IMR-90 (cell line): ENCODE data around the gene LTBP1. TPM values are rescaled to one million over a fixed set of nuclear protein-coding genes. Genes with fewer than 3 reads are reported as not detected.

Experiments
- ATAC-seq: fragments of 200-7000 bp; cut with Tn5 transposase; 2 replicates; pipeline ENCODE4 v1.9.1; 2020; ENCODE audit warnings: low read depth, mild to moderate bottlenecking, moderate library complexity
- BruUV-seq: library from RNA; stranded (reverse); fragments of 400-500 nt; replicated peaks from 2 replicates; lab custom pipeline; 2021; lab: Mats Ljungman, UMichigan
- CTCF ChIA-PET: fragments of 300-600 bp; formaldehyde crosslinking; extraction: SDS; loops from one replicate; lab custom pipeline; 2021; ENCODE audit warnings: antibody characterized with exemption; lab: Yijun Ruan, JAX
- POLR2A ChIA-PET: fragments of 300-600 bp; sonication (Branson Sonifier 250); formaldehyde crosslinking; loops from one replicate; lab custom pipeline; 2022; ENCODE audit warnings: antibody characterized with exemption; ENCODE audit not compliant: unreplicated experiment; lab: Charles Lee
- DNase-seq: peaks from one replicate; pipeline ENCODE4 v3.0.0; 2013
- H2AFZ ChIP-seq: replicated peaks from 2 replicates; pipeline ENCODE3; 2013; ENCODE audit warnings: low read length, mild to moderate bottlenecking; ENCODE audit not compliant: poor library complexity
- H2AK5ac ChIP-seq: 2 replicates; pipeline ENCODE4 v1.6.1; 2013; ENCODE audit warnings: low read depth, low read length, inconsistent platforms
- H2AK9ac ChIP-seq: replicated peaks from 2 replicates; pipeline ENCODE3; 2013; ENCODE audit warnings: mild to moderate bottlenecking, low read depth, low read length, moderate library complexity; ENCODE audit not compliant: poor library complexity
- H2BK120ac ChIP-seq: 2 replicates; pipeline ENCODE4 v1.6.1; 2013; ENCODE audit warnings: low read depth, low read length, inconsistent platforms
- H2BK15ac ChIP-seq: 3 replicates; pipeline ENCODE4 v1.6.1; 2013; ENCODE audit warnings: low read depth, low read length, inconsistent platforms
- H2BK20ac ChIP-seq: 2 replicates; pipeline ENCODE4 v1.6.1; 2013; ENCODE audit warnings: low read depth, mild to moderate bottlenecking, inconsistent platforms, low read length, moderate library complexity
- H2BK5ac ChIP-seq: 2 replicates; pipeline ENCODE4 v1.6.1; 2013; ENCODE audit warnings: mild to moderate bottlenecking, low read depth, low read length, inconsistent platforms; ENCODE audit not compliant: poor library complexity, severe bottlenecking
- H3K14ac ChIP-seq: replicated peaks from 2 replicates; pipeline ENCODE4 v1.6.1; 2013; ENCODE audit warnings: low read depth, low read length, inconsistent platforms
- H3K18ac ChIP-seq: 2 replicates; pipeline ENCODE4 v1.6.1; 2013; ENCODE audit warnings: low read depth, low read length, control low read depth
- H3K23ac ChIP-seq: 2 replicates; pipeline ENCODE4 v1.6.1; 2013; ENCODE audit warnings: low read depth, low read length, inconsistent platforms
- H3K27ac ChIP-seq: 2 replicates; pipeline ENCODE4 v1.5.1; 2013; ENCODE audit warnings: mild to moderate bottlenecking, control low read depth, low read length; ENCODE audit not compliant: insufficient read depth
- H3K27me3 ChIP-seq: 2 replicates; pipeline ENCODE4 v1.6.1; 2013; ENCODE audit warnings: low read length; ENCODE audit not compliant: control insufficient read depth, insufficient read depth
- H3K36me3 ChIP-seq: 2 replicates; pipeline ENCODE4 v1.6.1; 2013; ENCODE audit warnings: low read length, mixed read lengths; ENCODE audit not compliant: control insufficient read depth, insufficient read depth
- H3K4ac ChIP-seq: 2 replicates; pipeline ENCODE4 v1.6.1; 2013; ENCODE audit warnings: low read depth, low read length, inconsistent platforms
- H3K4me1 ChIP-seq: 2 replicates; pipeline ENCODE4 v1.6.1; 2013; ENCODE audit warnings: low read length, mixed read lengths; ENCODE audit not compliant: control insufficient read depth, insufficient read depth
- H3K4me2 ChIP-seq: 2 replicates; pipeline ENCODE4 v1.6.1; 2013; ENCODE audit warnings: low read depth, mild to moderate bottlenecking, control low read depth, low read length, moderate library complexity
- H3K4me3 ChIP-seq: 2 replicates; pipeline ENCODE4 v1.5.1; 2013; ENCODE audit warnings: low read depth, mild to moderate bottlenecking, control low read depth, low read length, moderate library complexity; ENCODE audit not compliant: insufficient read depth
- H3K56ac ChIP-seq: 2 replicates; pipeline ENCODE4 v1.6.1; 2013; ENCODE audit warnings: low read length, inconsistent platforms; ENCODE audit not compliant: insufficient read depth; ENCODE audit errors: extremely low read depth
- H3K79me1 ChIP-seq, 2 experiments: 2 replicates each; pipeline ENCODE4 v1.6.1; 2013; ENCODE audit warnings: low read length in 2 of 2, inconsistent platforms in 1 of 2, low read depth in 1 of 2
- H3K9ac ChIP-seq: 2 replicates; pipeline ENCODE4 v1.6.1; 2013; ENCODE audit warnings: low read depth, low read length, control low read depth
- H3K9me1 ChIP-seq: 2 replicates; pipeline ENCODE4 v1.6.1; 2013; ENCODE audit warnings: low read length, inconsistent platforms; ENCODE audit not compliant: insufficient read depth
- H3K9me3 ChIP-seq: 2 replicates; pipeline ENCODE4 v1.6.1; 2013; ENCODE audit warnings: low read length; ENCODE audit not compliant: control insufficient read depth, insufficient read depth
- H4K20me1 ChIP-seq: 2 replicates; pipeline ENCODE4 v1.6.1; 2013; ENCODE audit warnings: low read length, inconsistent platforms; ENCODE audit not compliant: insufficient read depth
- H4K5ac ChIP-seq: 2 replicates; pipeline ENCODE4 v1.6.1; 2013; ENCODE audit warnings: mild to moderate bottlenecking, low read depth, low read length, control low read depth
- H4K8ac ChIP-seq, 2 experiments: 2 replicates each; pipeline ENCODE4 v1.6.1; 2013; ENCODE audit warnings: low read depth in 2 of 2, low read length in 2 of 2, control low read depth in 1 of 2, inconsistent platforms in 1 of 2
- H4K91ac ChIP-seq: 2 replicates; pipeline ENCODE4 v1.6.1; 2013; ENCODE audit warnings: low read depth, low read length, inconsistent platforms; ENCODE audit not compliant: insufficient read depth
- BHLHE40 ChIP-seq: fragments of 150-350 bp; IDR thresholded peaks from 2 replicates; pipeline ENCODE4 v1.6.1; 2016; ENCODE audit warnings: mild to moderate bottlenecking, low read depth, low read length
- CEBPB ChIP-seq: IDR thresholded peaks from 2 replicates; pipeline ENCODE4 v1.6.1; 2012; ENCODE audit warnings: low read depth, low read length, improper control_type of control experiment
- CHD1 ChIP-seq: IDR thresholded peaks from 2 replicates; pipeline ENCODE4 v1.6.1; 2012; ENCODE audit warnings: low read depth, low read length, improper control_type of control experiment
- FOS ChIP-seq: fragments of 150-350 bp; IDR thresholded peaks from 2 replicates; pipeline ENCODE4 v1.6.1; 2016; ENCODE audit warnings: low read depth, low read length
- MAFK ChIP-seq: IDR thresholded peaks from 2 replicates; pipeline ENCODE4 v1.6.1; 2012; ENCODE audit warnings: low read depth, low read length, improper control_type of control experiment
- MAZ ChIP-seq: IDR thresholded peaks from 2 replicates; pipeline ENCODE4 v1.6.1; 2012; ENCODE audit warnings: low read depth, mild to moderate bottlenecking, low read length, improper control_type of control experiment, moderate library complexity, borderline replicate concordance
- MXI1 ChIP-seq: IDR thresholded peaks from 2 replicates; pipeline ENCODE4 v1.6.1; 2012; ENCODE audit warnings: low read depth, mild to moderate bottlenecking, low read length, moderate library complexity, borderline replicate concordance
- NFE2L2 ChIP-seq: fragments of 150-350 bp; IDR thresholded peaks from 2 replicates; pipeline ENCODE4 v1.6.1; 2016; ENCODE audit warnings: low read depth, mild to moderate bottlenecking, low read length
- POLR2A ChIP-seq: IDR thresholded peaks from 2 replicates; pipeline ENCODE4 v1.6.1; 2012; ENCODE audit warnings: mild to moderate bottlenecking, low read depth, low read length
- RAD21 ChIP-seq: IDR thresholded peaks from 2 replicates; pipeline ENCODE4 v1.6.1; 2012; ENCODE audit warnings: low read length, improper control_type of control experiment
- RCOR1 ChIP-seq: IDR thresholded peaks from 2 replicates; pipeline ENCODE4 v1.6.1; 2012; ENCODE audit warnings: mild to moderate bottlenecking, low read length, improper control_type of control experiment; ENCODE audit not compliant: insufficient replicate concordance
- RFX5 ChIP-seq: IDR thresholded peaks from 2 replicates; pipeline ENCODE4 v1.8.0; 2012; ENCODE audit warnings: low read depth, mild to moderate bottlenecking, low read length, moderate library complexity
- SMC3 ChIP-seq: fragments of 150-350 bp; IDR thresholded peaks from 2 replicates; pipeline ENCODE4 v1.6.1; 2016; ENCODE audit warnings: low read depth, mild to moderate bottlenecking, antibody characterized with exemption, low read length, moderate library complexity
- USF2 ChIP-seq: fragments of 150-350 bp; IDR thresholded peaks from 2 replicates; pipeline ENCODE4 v1.6.1; 2017; ENCODE audit warnings: mild to moderate bottlenecking, antibody characterized with exemption, low read length, low read depth
- WGBS, 2 experiments: methylation state at CpG; one replicate each; pipeline versions ENCODE4 v1.1.5 to v1.1.7; 2013; ENCODE audit warnings: missing lambda C conversion rate in 2 of 2; ENCODE audit not compliant: insufficient read length in 1 of 2; ENCODE audit errors: extremely low coverage in 2 of 2; 5-methylcytosine and 5-hydroxymethylcytosine counted together
- dilution Hi-C: fragments of 300-500 bp; cut with HindIII; formaldehyde crosslinking; loops from one replicate; pipeline ENCODE4 v1.14.3; 2018; ENCODE audit warnings: low sequenced_read_pairs; ENCODE audit not compliant: unreplicated experiment
- in situ Hi-C: fragments of 300-500 bp; cut with MboI; formaldehyde crosslinking; loops from 3 replicates; pipeline ENCODE4 v1.14.3; 2019; ENCODE audit warnings: low sequenced_read_pairs, inconsistent platforms, mixed read lengths
- intact Hi-C: fragments of 100-400 bp; cut with micrococcal nuclease; formaldehyde crosslinking; loops from 2 replicates; pipeline ENCODE4 v1.10.0; 2022
- polyA plus RNA-seq, 3 experiments: library from polyadenylated mRNA; depleted of rRNA; stranded (reverse); fragments of >200 nt; gene quantifications; 2 replicates each; pipeline ENCODE4 v1.2.3, GENCODE V29; 2012; ENCODE audit warnings: low replicate concordance in 1 of 3
- total RNA-seq: library from RNA; depleted of rRNA; stranded (reverse); fragments of >200 nt; gene quantifications from 2 replicates; pipeline ENCODE4 v1.2.3, GENCODE V29; 2012
- TF ChIP-seq, protein P1 (sequence below): fragments of 150-350 bp; IDR thresholded peaks from 2 replicates; pipeline ENCODE4 v1.6.1; 2016; ENCODE audit warnings: low read depth, mild to moderate bottlenecking, low read length, moderate library complexity, borderline replicate concordance

The LTBP1 gene
- total and polyA plus RNA-seq, 2 of the 4 experiments (the other 2 are of a cell fraction), result 235 to 326 TPM

DNA sequence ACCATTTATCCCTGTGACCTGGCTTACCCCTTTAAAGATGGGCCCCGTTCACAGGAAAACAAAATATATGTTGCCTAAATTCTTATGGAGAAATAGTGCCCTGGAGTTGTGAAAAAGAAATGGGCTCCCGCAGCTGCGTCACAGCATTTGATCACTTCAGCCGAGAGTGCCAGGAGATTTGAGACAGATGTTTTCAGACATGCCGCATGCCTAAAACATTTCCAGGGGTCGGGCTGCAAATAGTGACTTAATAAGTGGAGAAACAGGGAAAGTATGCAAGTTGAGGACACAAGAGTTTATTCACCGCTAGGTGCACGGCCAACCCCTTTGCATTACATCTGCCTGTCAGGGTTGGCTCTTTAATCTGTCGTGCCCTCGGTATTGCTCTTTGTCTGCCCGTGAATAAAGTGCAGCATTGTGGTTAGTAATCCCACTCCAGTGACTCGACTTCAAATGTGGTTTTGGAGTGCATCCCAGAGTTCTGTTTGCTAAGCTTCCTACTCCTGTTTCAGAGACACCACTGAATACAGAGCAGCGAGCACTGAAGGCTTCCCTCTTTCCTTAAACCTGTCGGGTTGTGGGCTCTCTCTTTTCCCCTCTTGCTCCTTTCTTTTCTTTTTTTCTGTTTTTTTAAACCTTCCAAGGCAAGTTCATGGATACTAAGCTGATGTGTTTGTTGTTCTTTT lies 187.5 kb downstream of the LTBP1 start:
- BruUV-seq, result no TSS peak
- peak overlapping the region; percentile 99 for H4K91ac ChIP-seq
- H3K4me1 ChIP-seq, result peaks cover 20% of the 10 kb centered on the region
- in situ Hi-C loops, result loop anchor here (10.0 kb wide), 1 partner anchor 189 kb away; the partner anchor contains the start of gene LTBP1
- H3K27me3 ChIP-seq, result no peaks in the 10 kb centered on the region
- peak overlapping the region; percentile 92 for H3K9ac ChIP-seq
- POLR2A ChIA-PET, result no interaction called here
- H2BK20ac ChIP-seq, result peak overlapping the region; percentile 93
- H3K4ac ChIP-seq, result peak overlapping the region; percentile 99
- H3K56ac ChIP-seq, result peak overlapping the region; percentile 91
- peak overlapping the region; percentile 99 for H2BK120ac ChIP-seq
- peaks cover 4% of the 10 kb centered on the region; the same call in 1 of the 2 replicates for H4K20me1 ChIP-seq
- peak overlapping the region; percentile 74 for H3K4me3 ChIP-seq
- DNase-seq (peak; percentile 99), ATAC-seq (peak; percentile 79)
- peaks cover 20 to 54% of the 10 kb centered on the region in 2 experiments for H3K79me1 ChIP-seq
- peak overlapping the region; percentile 97 for H2BK5ac ChIP-seq
- H3K9me1 ChIP-seq, result peaks cover 16% of the 10 kb centered on the region
- H2AK5ac ChIP-seq, result peak overlapping the region; percentile 97
- peak overlapping the region; percentile 91 for H2AK9ac ChIP-seq
- H3K14ac ChIP-seq, result peak overlapping the region; percentile 99
- H3K23ac ChIP-seq, result peak overlapping the region; percentile 100
- H3K4me2 ChIP-seq, result peak overlapping the region; percentile 84
- intact Hi-C loops, result loop anchor here (1.0 to 10.0 kb wide), 9 partner anchors 31 to 451 kb away; partner anchors contain the start of gene LTBP1
- peak overlapping the region; percentile 92 for H3K27ac ChIP-seq
- peak overlapping the region; percentile 50 for H2AFZ ChIP-seq
- peak overlapping the region; percentile 72 to 94 for H4K8ac ChIP-seq
- 2% methylated on average over 8 of the region's 14 CpGs; no CpG with 5 or more reads in 1 of the 2 experiments for WGBS, 2 experiments
- H3K36me3 ChIP-seq, result peaks cover 3% of the 10 kb centered on the region; the same call in 1 of the 2 replicates
- H3K9me3 ChIP-seq, result no peaks in the 10 kb centered on the region
- dilution Hi-C loops, result no loop called here
- peak overlapping the region; percentile 92 for H4K5ac ChIP-seq
- H3K18ac ChIP-seq, result peak overlapping the region; percentile 80
- peak overlapping the region; percentile 82; the same call in 2 of the 3 replicates for H2BK15ac ChIP-seq
- CTCF ChIA-PET, result interaction anchor here (0.8 to 1.1 kb wide), 3 partner anchors 23 to 196 kb away, joined by 3 read pairs; no protein-coding TSS in a partner anchor
- peak; percentile 93 for TF ChIP-seq POLR2A
- no peak; the same call in 1 of the 2 replicates for TF ChIP-seq MAFK
- peak; percentile 89 for TF ChIP-seq BHLHE40
- no peak for TF ChIP-seq RFX5
- peak; percentile 11; the same call in 1 of the 2 replicates for TF ChIP-seq MAZ
- no peak for TF ChIP-seq USF2
- TF ChIP-seq SMC3, result peak; percentile 14; the same call in 1 of the 2 replicates
- no peak for TF ChIP-seq NFE2L2
- TF ChIP-seq RAD21, result no peak; the same call in none of the 2 replicates
- peak; percentile 22; the same call in 1 of the 2 replicates for TF ChIP-seq MXI1
- TF ChIP-seq, protein P1, sequence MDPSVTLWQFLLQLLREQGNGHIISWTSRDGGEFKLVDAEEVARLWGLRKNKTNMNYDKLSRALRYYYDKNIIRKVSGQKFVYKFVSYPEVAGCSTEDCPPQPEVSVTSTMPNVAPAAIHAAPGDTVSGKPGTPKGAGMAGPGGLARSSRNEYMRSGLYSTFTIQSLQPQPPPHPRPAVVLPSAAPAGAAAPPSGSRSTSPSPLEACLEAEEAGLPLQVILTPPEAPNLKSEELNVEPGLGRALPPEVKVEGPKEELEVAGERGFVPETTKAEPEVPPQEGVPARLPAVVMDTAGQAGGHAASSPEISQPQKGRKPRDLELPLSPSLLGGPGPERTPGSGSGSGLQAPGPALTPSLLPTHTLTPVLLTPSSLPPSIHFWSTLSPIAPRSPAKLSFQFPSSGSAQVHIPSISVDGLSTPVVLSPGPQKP, result no peak
- peak; percentile 68 for TF ChIP-seq RCOR1
- 0 out of 2 replicates have a peak, but pooled peaks have one; percentile 78 for TF ChIP-seq CHD1
- peak; percentile 38 for TF ChIP-seq FOS
- TF ChIP-seq CEBPB, result peak; percentile 95
